KMS-11 (cell line): ENCODE data around the gene TMEM225B.
"Not testable (repeated sequence)": the region's sequence is repeated elsewhere in the genome, so short reads cannot be mapped to it uniquely, and the experiment has no call there.

Experiments used
- H2AFZ ChIP-seq: fragments of 200-600 bp; sonication (generic); 2 replicates; pipeline ENCODE4 v1.6.1; 2016; ENCODE audit warnings: antibody characterized with exemption, mixed run types, low read depth
- H3K27ac ChIP-seq: fragments of 200-600 bp; sonication (generic); 2 replicates; pipeline ENCODE4 v1.6.1; 2016; ENCODE audit warnings: mild to moderate bottlenecking, mixed run types
- H3K27me3 ChIP-seq: fragments of 200-600 bp; sonication (generic); 2 replicates; pipeline ENCODE4 v1.6.1; 2017; ENCODE audit warnings: mild to moderate bottlenecking, low read depth, mixed run types, moderate library complexity; ENCODE audit not compliant: insufficient read depth
- H3K36me3 ChIP-seq: fragments of 200-600 bp; sonication (generic); 2 replicates; pipeline ENCODE4 v1.6.1; 2017; ENCODE audit warnings: mild to moderate bottlenecking, mixed run types; ENCODE audit not compliant: insufficient read depth
- H3K4me1 ChIP-seq: fragments of 200-600 bp; sonication (generic); 2 replicates; pipeline ENCODE4 v1.6.1; 2016; ENCODE audit warnings: mild to moderate bottlenecking, low read depth, mixed run types; ENCODE audit not compliant: poor library complexity, severe bottlenecking
- H3K4me2 ChIP-seq: fragments of 200-600 bp; sonication (generic); 2 replicates; pipeline ENCODE4 v1.7.0; 2016; ENCODE audit warnings: mild to moderate bottlenecking, mixed run types
- H3K4me3 ChIP-seq: fragments of 200-600 bp; sonication (generic); IDR thresholded peaks from 2 replicates; pipeline ENCODE4 v1.6.1; 2017; ENCODE audit warnings: low read depth, low read length, mixed read lengths; ENCODE audit not compliant: insufficient read depth
- H3K79me2 ChIP-seq: fragments of 200-600 bp; sonication (generic); 2 replicates; pipeline ENCODE4 v1.6.1; 2016; ENCODE audit warnings: low read depth, mixed run types; ENCODE audit not compliant: insufficient read depth
- H3K9ac ChIP-seq: fragments of 200-600 bp; sonication (generic); 2 replicates; pipeline ENCODE4 v1.6.1; 2016; ENCODE audit warnings: mild to moderate bottlenecking, mixed run types
- H4K20me1 ChIP-seq: fragments of 200-600 bp; sonication (generic); 2 replicates; pipeline ENCODE4 v1.6.1; 2016; ENCODE audit warnings: mild to moderate bottlenecking, mixed run types; ENCODE audit not compliant: insufficient read depth
- TF ChIP-seq, protein P1 (sequence below): fragments of 200-600 bp; sonication (generic); conservative IDR thresholded peaks from 2 replicates; pipeline ENCODE4 v1.6.1; 2017; ENCODE audit warnings: low read depth, mild to moderate bottlenecking, antibody characterized with exemption, low read length, moderate library complexity, mixed read lengths

TMEM225B gene

DNA sequence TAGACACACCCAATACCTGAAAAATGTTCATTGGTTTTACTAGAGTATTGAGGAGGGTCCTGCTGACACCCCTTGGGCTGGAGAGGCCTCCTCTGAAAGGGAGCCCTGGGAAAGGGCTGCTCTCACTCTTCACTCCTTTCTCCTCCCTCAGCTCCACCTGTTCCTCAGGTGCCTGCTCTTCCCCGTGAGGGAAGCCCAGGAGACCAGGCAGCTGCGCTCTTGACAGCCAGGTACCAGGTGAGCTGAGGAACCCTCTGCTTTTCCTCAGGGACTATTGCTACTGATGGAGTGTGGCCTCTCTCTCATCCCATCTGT lies 36.4 kb upstream of the TMEM225B start:
- Histone ChIP-seq H3K4me1 (peaks cover 20% of the 10 kb centered on the region), H3K27me3 (no peaks in the 10 kb centered on the region), H3K79me2 (peaks cover 22% of the 10 kb centered on the region), H3K4me3 (no peak overlapping the region), H3K36me3 (peaks cover 14% of the 10 kb centered on the region; the same call in 1 of the 2 replicates), H3K27ac (no peak overlapping the region), H2AFZ (no peak overlapping the region), H3K9ac (no peak overlapping the region), H3K4me2 (no peak overlapping the region), H4K20me1 (no peaks in the 10 kb centered on the region)
- TF ChIP-seq, protein P1, sequence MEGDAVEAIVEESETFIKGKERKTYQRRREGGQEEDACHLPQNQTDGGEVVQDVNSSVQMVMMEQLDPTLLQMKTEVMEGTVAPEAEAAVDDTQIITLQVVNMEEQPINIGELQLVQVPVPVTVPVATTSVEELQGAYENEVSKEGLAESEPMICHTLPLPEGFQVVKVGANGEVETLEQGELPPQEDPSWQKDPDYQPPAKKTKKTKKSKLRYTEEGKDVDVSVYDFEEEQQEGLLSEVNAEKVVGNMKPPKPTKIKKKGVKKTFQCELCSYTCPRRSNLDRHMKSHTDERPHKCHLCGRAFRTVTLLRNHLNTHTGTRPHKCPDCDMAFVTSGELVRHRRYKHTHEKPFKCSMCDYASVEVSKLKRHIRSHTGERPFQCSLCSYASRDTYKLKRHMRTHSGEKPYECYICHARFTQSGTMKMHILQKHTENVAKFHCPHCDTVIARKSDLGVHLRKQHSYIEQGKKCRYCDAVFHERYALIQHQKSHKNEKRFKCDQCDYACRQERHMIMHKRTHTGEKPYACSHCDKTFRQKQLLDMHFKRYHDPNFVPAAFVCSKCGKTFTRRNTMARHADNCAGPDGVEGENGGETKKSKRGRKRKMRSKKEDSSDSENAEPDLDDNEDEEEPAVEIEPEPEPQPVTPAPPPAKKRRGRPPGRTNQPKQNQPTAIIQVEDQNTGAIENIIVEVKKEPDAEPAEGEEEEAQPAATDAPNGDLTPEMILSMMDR = no peak

DNA sequence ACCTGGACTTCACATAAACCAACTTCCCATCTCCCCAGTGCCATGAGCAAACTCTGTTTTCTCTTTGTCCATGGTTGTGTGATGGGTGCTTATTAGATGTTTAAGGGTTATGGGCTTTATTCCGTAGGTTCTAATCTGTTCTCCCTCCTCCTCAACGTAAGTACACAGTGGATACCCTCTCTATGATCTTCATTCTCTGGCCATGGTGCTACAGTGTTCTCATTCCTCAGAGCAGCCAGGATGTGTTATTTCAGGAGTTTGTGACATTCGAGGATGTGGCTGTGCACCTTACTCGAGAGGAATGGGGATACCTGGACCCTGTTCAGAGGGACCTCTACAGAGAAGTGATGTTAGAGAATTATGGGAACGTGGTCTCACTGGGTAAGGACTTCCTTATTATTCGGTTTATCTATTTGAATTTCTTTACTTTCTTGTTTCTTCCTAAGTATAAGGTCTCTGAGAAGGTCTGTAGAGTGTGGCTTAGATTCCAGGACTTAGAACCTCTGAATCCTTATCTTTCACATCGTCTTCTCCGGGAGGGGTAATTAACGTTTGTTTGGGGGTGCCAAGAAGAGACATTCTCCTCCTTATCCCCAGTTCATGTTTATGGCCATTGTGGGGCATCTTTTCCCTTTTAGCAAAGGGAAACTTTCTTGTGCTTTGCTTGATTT lies 35.8 kb upstream of the TMEM225B start:
- Histone ChIP-seq H4K20me1 (no peaks in the 10 kb centered on the region), H3K9ac (no peak overlapping the region), H2AFZ (no peak overlapping the region), H3K4me3 (no peak overlapping the region), H3K27ac (no peak overlapping the region), H3K36me3 (peaks cover 14% of the 10 kb centered on the region; the same call in 1 of the 2 replicates), H3K79me2 (peaks cover 22% of the 10 kb centered on the region), H3K4me2 (no peak overlapping the region), H3K27me3 (no peaks in the 10 kb centered on the region), H3K4me1 (peaks cover 15% of the 10 kb centered on the region)
- TF ChIP-seq, protein P1 = no peak

DNA sequence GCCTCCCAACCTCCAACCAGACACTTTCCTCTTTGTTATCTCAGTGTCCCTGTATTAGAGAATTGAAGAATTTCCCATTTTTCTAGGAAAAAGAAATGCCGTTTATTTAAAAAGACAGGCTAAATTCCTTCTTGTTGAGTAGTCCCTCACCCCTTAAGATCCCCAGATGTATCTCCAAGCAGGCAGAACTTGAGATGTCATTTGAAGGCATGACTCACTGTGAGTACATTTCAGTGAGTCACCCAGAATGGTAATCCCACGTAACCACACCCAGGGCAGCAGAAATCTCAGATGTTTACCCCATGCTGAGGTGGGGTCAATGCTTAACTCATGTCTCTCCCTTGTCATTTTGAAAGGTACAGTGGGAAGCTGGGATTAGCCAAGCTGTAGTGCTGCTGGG lies 35.2 kb upstream of the TMEM225B start:
- Histone ChIP-seq H3K79me2 (peaks cover 22% of the 10 kb centered on the region), H2AFZ (no peak overlapping the region), H3K9ac (no peak overlapping the region), H3K27me3 (no peaks in the 10 kb centered on the region), H4K20me1 (no peaks in the 10 kb centered on the region), H3K4me3 (no peak overlapping the region), H3K4me1 (peaks cover 12% of the 10 kb centered on the region), H3K4me2 (no peak overlapping the region), H3K27ac (no peak overlapping the region), H3K36me3 (peaks cover 14% of the 10 kb centered on the region; the same call in 1 of the 2 replicates)
- TF ChIP-seq, protein P1 = no peak

DNA sequence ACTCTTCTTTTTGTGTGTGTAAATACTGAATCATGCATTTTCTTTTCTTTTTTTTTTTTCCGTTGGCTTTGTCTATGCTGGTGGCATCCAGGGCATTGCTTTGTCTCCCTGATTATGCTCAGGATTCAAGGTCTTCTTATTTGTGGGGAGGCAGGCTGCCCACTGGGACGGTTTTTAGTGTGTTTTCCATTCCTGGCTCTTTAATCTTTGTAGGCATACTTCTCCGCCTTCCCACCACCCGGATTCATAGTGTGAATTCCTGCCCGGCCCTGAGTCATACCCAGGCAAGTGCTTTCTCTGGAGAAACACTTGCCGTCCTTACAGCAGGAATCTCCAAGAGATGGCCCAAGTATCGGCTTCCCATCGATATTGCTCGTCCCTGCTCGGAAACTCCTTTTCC lies 34.4 kb upstream of the TMEM225B start:
- Histone ChIP-seq H3K9ac (no peak overlapping the region), H4K20me1 (no peaks in the 10 kb centered on the region), H2AFZ (no peak overlapping the region), H3K27ac (no peak overlapping the region), H3K4me3 (no peak overlapping the region), H3K4me1 (peaks cover 12% of the 10 kb centered on the region), H3K4me2 (no peak overlapping the region), H3K36me3 (peaks cover 14% of the 10 kb centered on the region; the same call in 1 of the 2 replicates), H3K79me2 (peaks cover 21% of the 10 kb centered on the region), H3K27me3 (no peaks in the 10 kb centered on the region)
- TF ChIP-seq, protein P1 = no peak

DNA sequence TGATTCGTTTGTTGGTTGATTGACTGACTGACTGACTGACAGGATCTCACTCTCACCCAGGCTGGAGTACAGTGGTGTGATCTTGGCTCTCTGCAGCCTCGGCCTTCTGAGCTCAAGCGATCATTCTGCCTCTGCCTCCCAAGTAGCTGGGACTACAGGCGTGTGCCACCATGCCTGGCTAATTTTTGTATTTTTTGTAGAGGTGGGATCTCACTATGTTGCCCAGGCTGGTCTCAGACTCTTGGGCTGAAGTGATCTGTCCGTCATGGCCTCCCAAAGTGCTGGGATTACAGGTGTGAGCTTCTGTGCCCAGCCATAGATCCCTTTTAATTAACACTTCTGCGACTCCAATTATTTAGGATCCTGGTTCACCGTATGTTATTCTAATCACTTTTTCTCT lies 29.3 kb upstream of the TMEM225B start:
- not testable (repeated sequence) for H3K9ac ChIP-seq, H3K79me2 ChIP-seq, H3K27me3 ChIP-seq, H3K4me2 ChIP-seq, H3K4me3 ChIP-seq, H3K27ac ChIP-seq, H4K20me1 ChIP-seq, H3K4me1 ChIP-seq, H2AFZ ChIP-seq, H3K36me3 ChIP-seq
